Lung microvascular endothelial cell (primary cell): ENCODE data around the gene CD36. TPM values are rescaled to one million over a fixed set of nuclear protein-coding genes. Genes with fewer than 3 reads are reported as not detected.
"Not testable (repeated sequence)": the region's sequence is repeated elsewhere in the genome, so short reads cannot be mapped to it uniquely, and the experiment has no call there.

Experiments used
- DNase-seq, 2 donors: peaks; one replicate each; pipeline versions ENCODE4 v3.0.0 to v3.0.0-alpha.2; 2010; ENCODE audit warnings: low read depth in 2 of 2
- total RNA-seq: library from RNA; depleted of rRNA; stranded (reverse); fragments of >200 nt; gene quantifications from 2 replicates; pipeline ENCODE4 v1.2.1, GENCODE V29; 2014

The CD36 gene
- total RNA-seq, 1 donor from 2014 or later: 291 TPM

DNA sequence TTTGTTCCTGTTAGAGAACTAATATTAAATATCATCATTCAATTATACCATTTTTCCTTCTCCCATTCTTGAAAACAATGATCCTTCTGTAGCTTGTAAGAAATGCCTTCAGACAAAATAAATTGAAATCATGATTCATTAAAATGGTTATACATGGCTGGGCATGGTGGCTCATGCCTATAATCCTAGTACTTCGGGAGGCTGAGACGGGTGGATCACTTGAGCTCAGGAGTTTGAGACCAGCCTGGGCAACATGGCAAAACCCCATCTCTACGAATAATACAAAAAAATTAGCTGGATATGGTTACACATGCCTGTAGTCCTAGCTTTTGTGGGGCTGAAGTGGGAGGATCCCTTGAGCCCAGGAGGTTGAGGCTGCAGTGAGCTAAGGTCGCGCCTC, 13.0 kb downstream of the CD36 start:
- no peak for DNase-seq

DNA sequence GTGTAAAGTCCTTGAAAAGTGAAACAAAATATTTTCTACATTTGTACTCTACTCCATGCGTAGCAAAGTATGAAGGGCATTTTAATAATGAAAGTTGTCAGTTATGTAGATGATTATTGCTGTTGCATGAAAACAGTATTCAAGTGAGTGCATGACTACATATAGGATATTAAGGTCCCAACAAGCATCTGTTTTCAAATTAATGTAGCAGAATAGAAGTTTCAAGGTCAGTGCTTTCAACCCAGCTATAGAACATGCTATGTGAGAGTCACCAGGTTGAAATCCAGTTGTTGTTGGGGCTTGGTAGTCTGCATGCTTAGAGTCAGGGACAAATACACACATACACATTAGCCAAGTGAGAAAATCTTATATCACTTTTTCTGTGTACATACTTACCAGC, 14.8 kb downstream of the CD36 start:
- DNase-seq: no peak

DNA sequence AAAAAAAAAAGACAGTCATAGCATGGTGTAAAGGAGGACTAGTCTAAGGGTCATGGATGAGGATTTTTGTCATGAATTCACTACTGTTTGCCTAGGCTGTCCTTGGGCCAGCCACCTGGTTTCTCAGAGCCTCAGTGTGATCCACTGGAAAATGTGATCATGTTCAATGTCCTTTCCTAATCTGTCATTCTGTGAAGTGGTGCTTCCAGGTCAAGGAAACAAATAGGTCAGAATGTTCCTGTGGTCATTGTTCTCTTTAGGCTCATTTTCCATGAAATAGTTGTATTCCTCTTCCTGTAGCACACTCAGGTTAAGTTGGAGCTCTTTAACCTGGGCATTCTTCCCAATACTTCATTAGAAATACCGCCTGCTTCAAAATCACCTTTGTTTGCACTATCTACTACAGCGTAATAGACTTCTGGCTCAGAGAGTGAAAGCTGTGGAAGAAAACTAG, 16.5 kb downstream of the CD36 start:
- peak in 1 of 2 donors; percentile 88 for DNase-seq

- DNase-seq: no peak
Observed at GRCh38 chr7:80656029-80656428, 17.6 kb downstream of the CD36 start.

DNA sequence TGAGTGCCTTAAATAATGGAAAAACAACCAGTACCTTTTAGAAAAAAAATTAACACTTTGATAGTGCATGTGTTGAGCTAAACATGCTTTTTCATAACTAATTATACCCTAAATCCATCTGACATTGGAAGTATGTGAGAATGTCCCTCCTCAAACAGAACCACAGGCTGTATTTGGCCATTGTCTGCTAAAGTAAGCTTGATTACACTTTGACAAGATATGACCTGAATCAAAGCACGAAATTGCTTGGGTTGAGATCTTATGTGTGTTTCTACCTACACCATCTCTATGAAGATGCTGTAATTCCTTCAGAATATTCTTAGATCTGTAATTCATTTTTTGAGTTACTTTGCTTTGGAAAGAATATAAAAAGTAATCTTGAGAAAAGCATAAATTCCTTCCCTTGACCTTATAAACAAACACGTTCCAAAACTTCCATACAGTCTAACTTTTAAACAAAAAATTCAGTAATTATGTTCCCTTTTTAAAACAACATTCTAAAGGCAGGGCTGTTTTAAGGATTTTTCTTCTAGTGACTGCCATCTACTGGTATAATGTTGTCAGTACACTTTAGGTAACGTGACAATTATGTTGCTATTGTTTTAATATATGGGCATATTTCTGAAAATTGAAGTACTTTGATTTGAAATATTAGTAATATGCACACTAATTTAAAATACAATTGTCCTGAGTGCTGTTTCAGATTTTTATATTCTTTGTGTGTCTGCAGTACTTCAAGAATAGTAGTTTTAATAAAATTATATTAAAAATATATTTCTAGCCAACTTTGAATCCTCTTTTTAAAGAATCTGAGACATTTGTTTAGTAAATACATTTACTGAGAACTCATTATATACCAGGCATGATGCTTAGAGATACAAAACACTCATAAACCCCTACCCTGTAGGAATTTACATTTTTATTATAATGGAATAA, 20.9 kb downstream of the CD36 start:
- peak; percentile 57 to 66 for DNase-seq

GRCh38 chr7:80660939-80661338, 22.5 kb downstream of the CD36 start:
- DNase-seq: no peak

GRCh38 chr7:80661729-80662128, 23.3 kb downstream of the CD36 start:
- DNase-seq: peak in 1 of 2 donors; percentile 2

GRCh38 chr7:80662252-80662651, 23.8 kb downstream of the CD36 start:
- no peak for DNase-seq

DNA sequence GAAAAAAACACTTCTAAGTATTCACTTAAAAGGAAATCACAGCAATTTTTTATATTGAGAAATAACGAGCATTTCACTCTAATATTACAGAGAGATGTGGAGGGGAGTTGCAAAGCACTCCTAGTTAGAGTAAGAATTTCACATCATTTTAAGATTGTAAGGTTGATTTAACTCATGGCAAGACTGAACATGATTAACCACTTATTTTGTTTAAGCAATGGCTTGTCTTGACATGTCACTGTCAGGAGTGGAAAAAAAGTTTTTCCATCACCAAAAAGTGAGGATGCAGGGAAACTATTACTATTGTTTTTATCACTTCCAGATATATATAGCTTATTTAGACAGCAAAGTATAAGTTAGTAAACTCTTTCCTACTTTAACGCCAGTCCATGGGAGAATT, 27.1 kb downstream of the CD36 start:
- DNase-seq: no peak

- no peak for DNase-seq
Observed at GRCh38 chr7:80666376-80666775, 27.9 kb downstream of the CD36 start.

- not testable (repeated sequence) for DNase-seq
Observed at GRCh38 chr7:80669367-80669766, 30.9 kb downstream of the CD36 start.

GRCh38 chr7:80671744-80672143, 33.3 kb downstream of the CD36 start:
- DNase-seq: no peak

DNA sequence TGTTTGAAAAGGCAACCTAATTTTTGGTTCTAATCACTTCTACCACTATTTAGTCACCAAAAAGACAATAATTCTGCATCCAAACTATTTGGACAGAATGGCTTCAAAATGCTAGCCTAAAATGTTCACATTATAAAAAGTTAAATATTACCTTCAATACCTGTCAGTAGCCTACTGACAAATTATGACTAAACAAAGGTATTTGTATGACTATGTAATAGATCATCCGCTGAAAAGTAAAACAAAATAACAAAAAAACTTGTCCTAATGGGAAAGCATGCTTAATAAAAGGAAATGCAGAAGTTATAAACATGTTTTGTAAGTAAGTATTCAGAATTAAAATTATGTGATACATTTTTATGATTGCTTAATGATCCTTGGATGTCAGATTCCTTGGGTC, 36.6 kb downstream of the CD36 start:
- no peak for DNase-seq

GRCh38 chr7:80676404-80676803, 38.0 kb downstream of the CD36 start:
- DNase-seq: no peak

- DNase-seq: no peak
Observed at GRCh38 chr7:80677629-80678028, 39.2 kb downstream of the CD36 start.

DNA sequence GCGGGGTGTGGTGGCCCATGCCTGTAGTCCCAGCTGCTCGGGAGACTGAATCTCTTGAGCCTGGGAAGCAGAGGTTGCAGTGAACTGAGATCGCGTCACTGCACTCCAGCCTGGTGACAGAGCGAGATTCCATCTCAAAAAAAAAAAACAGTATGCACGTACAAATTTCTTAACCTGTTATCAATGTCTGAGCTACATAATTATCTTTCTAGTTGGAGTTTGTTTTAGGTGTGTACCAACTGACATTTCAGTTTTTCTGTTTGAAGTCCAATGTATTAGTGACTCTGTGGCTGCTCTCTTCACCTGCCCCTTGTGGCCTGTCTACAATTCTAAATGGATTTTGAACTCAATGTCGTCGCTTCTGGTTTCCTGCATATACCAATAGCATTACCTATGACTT, 40.3 kb downstream of the CD36 start:
- DNase-seq: no peak

DNA sequence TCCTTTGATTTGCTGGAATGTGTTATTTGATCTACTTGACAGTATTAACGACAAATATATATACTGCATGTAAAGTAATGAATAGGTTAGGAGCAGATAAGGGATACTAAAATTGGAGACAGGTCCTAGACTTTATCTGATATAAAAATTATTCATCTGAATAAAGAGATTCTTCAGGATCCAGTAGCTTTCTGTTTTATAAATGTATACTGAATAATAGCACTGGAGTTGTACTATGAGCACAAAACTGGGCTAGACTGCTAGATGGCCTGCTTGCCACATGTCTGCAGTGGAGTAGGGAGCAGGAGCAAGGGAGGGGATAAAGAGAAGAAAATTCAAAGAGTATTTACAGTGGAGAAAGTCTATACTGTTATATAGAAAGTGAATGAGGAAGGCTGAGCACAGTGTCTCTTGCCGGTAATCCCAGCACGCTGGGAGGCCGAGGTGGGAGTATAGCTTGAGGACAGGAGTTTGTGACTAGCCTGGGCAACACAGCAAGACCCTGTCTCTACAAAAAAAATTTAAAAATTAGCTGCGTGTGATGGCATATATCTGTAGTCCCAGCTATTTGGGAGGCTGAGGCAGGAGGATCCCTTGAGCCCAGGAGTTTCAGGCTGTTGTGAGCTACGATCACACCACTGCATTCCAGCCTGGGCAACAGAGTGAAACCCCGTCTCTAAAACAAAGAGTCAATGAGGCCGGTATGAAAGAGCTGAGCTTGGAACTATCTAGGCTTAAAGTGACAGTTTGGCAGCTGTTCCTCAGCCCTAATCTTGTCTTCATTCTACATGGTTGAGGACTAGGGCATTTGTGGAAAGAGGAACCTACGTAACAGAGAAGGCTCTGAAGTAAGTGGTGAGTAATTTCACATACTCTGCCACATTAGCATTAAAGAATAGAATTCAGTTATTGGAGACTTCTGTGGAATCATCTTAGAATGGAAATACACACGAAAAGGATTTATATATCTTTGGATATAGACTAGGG, 41.8 kb downstream of the CD36 start:
- no peak for DNase-seq

- DNase-seq: peak; percentile 51 to 66
Observed at GRCh38 chr7:80681272-80681885, 42.9 kb downstream of the CD36 start.

DNA sequence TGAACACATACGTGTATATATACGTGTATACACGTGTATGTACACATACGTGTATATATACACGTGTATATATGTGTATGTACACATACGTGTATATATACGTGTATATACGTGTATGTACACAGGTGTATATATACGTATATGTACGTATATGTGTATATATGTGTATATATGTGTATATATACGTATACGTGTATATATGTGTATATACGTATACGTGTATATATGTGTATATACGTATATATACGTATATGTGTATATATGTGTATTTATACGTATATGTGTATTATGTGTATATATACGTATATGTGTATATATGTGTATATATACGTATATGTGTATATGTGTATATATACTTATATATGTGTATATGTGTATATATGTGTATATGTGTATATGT, 44.3 kb downstream of the CD36 start:
- DNase-seq: no peak

- no peak for DNase-seq
Observed at GRCh38 chr7:80686576-80686975, 48.1 kb downstream of the CD36 start.

GRCh38 chr7:80699045-80699638, 60.7 kb downstream of the CD36 start:
- DNase-seq: peak; percentile 56 to 66
